ENCODE measurements around the gene TSPEAR.

GRCh38 chr21:44684077-44684476, 27.3 kb downstream of the TSPEAR start:
- TF ChIP-seq POLR2A (IDR thresholded peaks at IDR 0.05; ENCODE audit: extremely low read depth, insufficient read length) (no peak), CTCF (IDR thresholded peaks at IDR 0.05; ENCODE audit: low read depth, low read length) (no peak), MAX (IDR thresholded peaks at IDR 0.05; ENCODE audit: low read depth, low read length) (no peak), MYC (IDR thresholded peaks at IDR 0.05; ENCODE audit: low read depth, low read length) (no peak)

Data from NB4 (cell line).